Panc1 (cell line): ENCODE measurements around the gene CRK. TPM values are rescaled to one million over a fixed set of nuclear protein-coding genes. Genes with fewer than 3 reads are reported as not detected.

Experiments used
- ATAC-seq: fragments of 200-7000 bp; cut with Tn5 transposase; 2 replicates; pipeline ENCODE4 v1.9.1; 2020; ENCODE audit warnings: mild to moderate bottlenecking, moderate library complexity
- BruUV-seq: library from RNA; stranded (reverse); fragments of 400-500 nt; replicated peaks from 2 replicates; lab custom pipeline; 2021; lab: Mats Ljungman, UMichigan
- CTCF ChIA-PET: fragments of 300-600 bp; sonication (Branson Sonifier 250); formaldehyde crosslinking; loops from one replicate; lab custom pipeline; 2022; ENCODE audit warnings: antibody characterized with exemption; lab: Charles Lee
- POLR2A ChIA-PET: fragments of 300-600 bp; sonication (Branson Sonifier 250); formaldehyde crosslinking; loops from one replicate; lab custom pipeline; 2022; ENCODE audit warnings: antibody characterized with exemption; lab: Charles Lee
- DNase-seq: peaks from one replicate; pipeline ENCODE4 v3.0.0-alpha.2; 2010; ENCODE audit warnings: low read depth, low spot score
- H3K27ac ChIP-seq: 2 replicates; pipeline ENCODE4 v1.5.1; 2011; ENCODE audit warnings: mild to moderate bottlenecking, low read length, inconsistent platforms
- H3K27me3 ChIP-seq: fragments of 200-500 bp; sonication (Bioruptor generic); 2 replicates; pipeline ENCODE4 v1.6.0; 2014; ENCODE audit warnings: low read length, inconsistent platforms; ENCODE audit not compliant: control insufficient read depth, insufficient read depth
- H3K36me3 ChIP-seq: fragments of 200-500 bp; sonication (Bioruptor generic); 2 replicates; pipeline ENCODE4 v1.5.1; 2014; ENCODE audit warnings: inconsistent platforms, mild to moderate bottlenecking, low read length, moderate library complexity; ENCODE audit not compliant: control insufficient read depth, insufficient read depth
- H3K4me1 ChIP-seq: 2 replicates; pipeline ENCODE4 v1.5.1; 2011; ENCODE audit warnings: inconsistent platforms, mild to moderate bottlenecking, low read length, moderate library complexity; ENCODE audit not compliant: control insufficient read depth, insufficient read depth
- H3K4me3 ChIP-seq, 2 experiments: 2 replicates each; pipeline ENCODE4 v1.5.1; 2011 to 2012; ENCODE audit warnings: low read depth in 2 of 2, low read length in 2 of 2, mild to moderate bottlenecking in 2 of 2, inconsistent platforms in 1 of 2, moderate library complexity in 1 of 2
- H3K9me3 ChIP-seq: fragments of 200-500 bp; sonication (Bioruptor generic); 2 replicates; pipeline ENCODE4 v1.5.1; 2014; ENCODE audit warnings: low read depth, mild to moderate bottlenecking, inconsistent platforms, low read length, moderate library complexity; ENCODE audit not compliant: control insufficient read depth, insufficient read depth
- POLR2AphosphoS5 ChIP-seq: IDR thresholded peaks from 2 replicates; pipeline ENCODE4 v1.6.1; 2012; ENCODE audit warnings: mild to moderate bottlenecking, low read depth, low read length, moderate library complexity
- SIN3A ChIP-seq: IDR thresholded peaks from 2 replicates; pipeline ENCODE4 v1.6.1; 2012; ENCODE audit warnings: low read depth, mild to moderate bottlenecking, low read length, moderate library complexity, borderline replicate concordance; ENCODE audit not compliant: insufficient read depth
- TCF7L2 ChIP-seq: IDR thresholded peaks from 2 replicates; pipeline ENCODE4 v1.6.1; 2011; ENCODE audit warnings: mild to moderate bottlenecking, low read depth, low read length, inconsistent platforms
- in situ Hi-C: cut with HindIII; loops from 2 replicates; pipeline ENCODE4 v1.10.0; 2016; ENCODE audit warnings: low sequenced_read_pairs, low pct_unique_long_range_greater_than_20kb
- intact Hi-C: fragments of 100-400 bp; cut with micrococcal nuclease; formaldehyde crosslinking; loops from one replicate; pipeline ENCODE4 v1.10.0; 2022; ENCODE audit not compliant: unreplicated experiment
- total RNA-seq: library from RNA; stranded (reverse); gene quantifications from one replicate; pipeline ENCODE4 v1.2.1, GENCODE V29; 2021; ENCODE audit not compliant: unreplicated experiment
- TF ChIP-seq, protein P1 (sequence below): fragments of 450-650 bp; IDR thresholded peaks from 2 replicates; pipeline ENCODE4 v1.5.1; 2017; ENCODE audit warnings: mild to moderate bottlenecking
- TF ChIP-seq, protein P2 (sequence below), 2 experiments: IDR thresholded peaks; 2 replicates each; pipeline ENCODE4 v1.6.1; 2011 to 2012; ENCODE audit warnings: low read depth in 2 of 2, control low read depth in 1 of 2, low read length in 1 of 2, mild to moderate bottlenecking in 1 of 2, moderate library complexity in 1 of 2; ENCODE audit not compliant: insufficient read depth in 1 of 2

The CRK gene
- total RNA-seq, 1 experiment from 2014 or later, result 67.0 TPM

DNA sequence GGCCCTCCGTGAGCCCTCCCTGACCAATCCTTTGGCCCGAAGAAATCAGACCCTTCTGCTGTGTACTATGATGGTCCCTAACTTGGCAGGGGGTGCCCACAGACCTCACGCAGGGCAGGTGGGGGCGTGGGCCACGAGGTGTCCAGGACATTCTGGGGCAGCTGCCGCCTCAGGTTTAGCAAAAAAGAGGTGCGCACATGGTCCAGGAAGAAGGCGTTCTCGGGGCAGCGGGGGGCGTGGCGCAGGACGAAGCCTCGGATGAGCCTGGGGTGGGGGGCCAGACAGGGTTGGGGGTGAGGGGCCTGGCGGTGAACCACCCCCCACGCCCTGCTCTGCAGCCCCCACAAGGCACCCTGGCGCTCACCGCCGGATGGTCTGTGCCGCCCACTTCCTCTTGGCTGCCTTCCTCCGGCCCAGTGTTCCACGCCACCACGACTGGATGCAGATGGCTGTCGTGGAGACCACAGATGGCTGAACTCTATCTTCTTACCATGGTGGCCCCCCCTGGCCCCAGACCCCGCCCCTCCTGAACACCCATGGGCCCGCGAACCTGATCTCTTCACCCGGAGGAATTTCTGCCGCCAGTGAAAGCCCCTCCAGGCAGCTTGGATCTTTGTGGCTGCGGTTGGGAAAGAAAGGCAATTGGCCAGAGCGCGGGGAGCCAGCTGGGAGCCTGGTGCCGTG lies 14.2 kb upstream of the CRK start:
- Histone ChIP-seq H3K36me3 (peaks cover 5% of the 10 kb centered on the region), H3K27ac (no peak overlapping the region), H3K9me3 (no peaks in the 10 kb centered on the region), H3K4me1 (no peaks in the 10 kb centered on the region; the same call in 1 of the 2 replicates), H3K27me3 (no peaks in the 10 kb centered on the region), H3K4me3 (no peak overlapping the region)
- no peak for DNase-seq
- no TSS peak for BruUV-seq
- ChIA-PET POLR2A (interaction anchor here (0.5 kb wide), 1 partner anchor 10 kb away, joined by 4 read pairs; no protein-coding TSS in a partner anchor), CTCF (interaction anchor here (0.7 kb wide), 1 partner anchor 256 kb away, joined by 3 read pairs; no protein-coding TSS in a partner anchor)
- ATAC-seq, result no peak
- TF ChIP-seq, protein P1, sequence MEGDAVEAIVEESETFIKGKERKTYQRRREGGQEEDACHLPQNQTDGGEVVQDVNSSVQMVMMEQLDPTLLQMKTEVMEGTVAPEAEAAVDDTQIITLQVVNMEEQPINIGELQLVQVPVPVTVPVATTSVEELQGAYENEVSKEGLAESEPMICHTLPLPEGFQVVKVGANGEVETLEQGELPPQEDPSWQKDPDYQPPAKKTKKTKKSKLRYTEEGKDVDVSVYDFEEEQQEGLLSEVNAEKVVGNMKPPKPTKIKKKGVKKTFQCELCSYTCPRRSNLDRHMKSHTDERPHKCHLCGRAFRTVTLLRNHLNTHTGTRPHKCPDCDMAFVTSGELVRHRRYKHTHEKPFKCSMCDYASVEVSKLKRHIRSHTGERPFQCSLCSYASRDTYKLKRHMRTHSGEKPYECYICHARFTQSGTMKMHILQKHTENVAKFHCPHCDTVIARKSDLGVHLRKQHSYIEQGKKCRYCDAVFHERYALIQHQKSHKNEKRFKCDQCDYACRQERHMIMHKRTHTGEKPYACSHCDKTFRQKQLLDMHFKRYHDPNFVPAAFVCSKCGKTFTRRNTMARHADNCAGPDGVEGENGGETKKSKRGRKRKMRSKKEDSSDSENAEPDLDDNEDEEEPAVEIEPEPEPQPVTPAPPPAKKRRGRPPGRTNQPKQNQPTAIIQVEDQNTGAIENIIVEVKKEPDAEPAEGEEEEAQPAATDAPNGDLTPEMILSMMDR, result no peak
- intact Hi-C loops, result no loop called here
- in situ Hi-C loops, result no loop called here

DNA sequence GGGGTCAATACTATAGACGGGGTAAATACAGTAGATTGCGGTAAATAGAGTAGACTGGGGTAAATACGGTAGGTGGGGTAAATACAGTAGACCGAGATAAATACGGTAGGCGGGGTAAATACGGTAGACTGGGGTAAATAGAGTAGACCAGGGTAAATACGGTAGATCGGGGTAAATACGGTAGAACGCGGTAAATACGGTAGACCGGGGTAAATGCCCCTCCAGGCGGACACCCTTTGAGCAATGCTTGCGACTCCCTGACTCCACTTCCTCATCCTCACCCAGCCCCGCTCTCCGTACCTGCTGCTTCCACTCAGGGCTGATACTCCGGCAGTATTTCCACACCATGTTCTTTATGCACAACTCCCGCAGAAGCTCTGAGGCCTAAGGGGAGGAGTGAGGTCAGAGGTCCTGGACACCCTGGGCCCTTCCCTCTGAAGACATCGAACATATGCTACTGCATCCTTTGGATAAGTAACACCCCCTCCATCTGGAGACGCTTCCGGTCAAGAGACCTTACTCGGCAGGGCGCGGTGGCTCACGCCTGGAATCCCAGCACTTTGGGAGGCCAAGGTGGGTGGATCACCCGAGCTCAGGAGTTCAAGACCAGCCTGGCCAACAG lies 13.3 kb upstream of the CRK start:
- in situ Hi-C loops, result no loop called here
- ChIA-PET CTCF (interaction anchor here (0.7 kb wide), 1 partner anchor 257 kb away, joined by 3 read pairs; no protein-coding TSS in a partner anchor), POLR2A (interaction anchor here (0.5 kb wide), 2 partner anchors 9 to 46 kb away, joined by 4 to 8 read pairs; no protein-coding TSS in a partner anchor)
- no peak overlapping the region for H3K27ac ChIP-seq
- no peaks in the 10 kb centered on the region for H3K9me3 ChIP-seq
- H3K4me1 ChIP-seq, result no peaks in the 10 kb centered on the region
- DNase-seq (no peak), ATAC-seq (peak; percentile 72)
- no peaks in the 10 kb centered on the region for H3K27me3 ChIP-seq
- no peak overlapping the region for H3K4me3 ChIP-seq
- no TSS peak for BruUV-seq
- intact Hi-C loops, result no loop called here
- peaks cover 5% of the 10 kb centered on the region for H3K36me3 ChIP-seq
- TF ChIP-seq SIN3A (no peak), POLR2AphosphoS5 (no peak), TCF7L2 (no peak)
- TF ChIP-seq, protein P2, sequence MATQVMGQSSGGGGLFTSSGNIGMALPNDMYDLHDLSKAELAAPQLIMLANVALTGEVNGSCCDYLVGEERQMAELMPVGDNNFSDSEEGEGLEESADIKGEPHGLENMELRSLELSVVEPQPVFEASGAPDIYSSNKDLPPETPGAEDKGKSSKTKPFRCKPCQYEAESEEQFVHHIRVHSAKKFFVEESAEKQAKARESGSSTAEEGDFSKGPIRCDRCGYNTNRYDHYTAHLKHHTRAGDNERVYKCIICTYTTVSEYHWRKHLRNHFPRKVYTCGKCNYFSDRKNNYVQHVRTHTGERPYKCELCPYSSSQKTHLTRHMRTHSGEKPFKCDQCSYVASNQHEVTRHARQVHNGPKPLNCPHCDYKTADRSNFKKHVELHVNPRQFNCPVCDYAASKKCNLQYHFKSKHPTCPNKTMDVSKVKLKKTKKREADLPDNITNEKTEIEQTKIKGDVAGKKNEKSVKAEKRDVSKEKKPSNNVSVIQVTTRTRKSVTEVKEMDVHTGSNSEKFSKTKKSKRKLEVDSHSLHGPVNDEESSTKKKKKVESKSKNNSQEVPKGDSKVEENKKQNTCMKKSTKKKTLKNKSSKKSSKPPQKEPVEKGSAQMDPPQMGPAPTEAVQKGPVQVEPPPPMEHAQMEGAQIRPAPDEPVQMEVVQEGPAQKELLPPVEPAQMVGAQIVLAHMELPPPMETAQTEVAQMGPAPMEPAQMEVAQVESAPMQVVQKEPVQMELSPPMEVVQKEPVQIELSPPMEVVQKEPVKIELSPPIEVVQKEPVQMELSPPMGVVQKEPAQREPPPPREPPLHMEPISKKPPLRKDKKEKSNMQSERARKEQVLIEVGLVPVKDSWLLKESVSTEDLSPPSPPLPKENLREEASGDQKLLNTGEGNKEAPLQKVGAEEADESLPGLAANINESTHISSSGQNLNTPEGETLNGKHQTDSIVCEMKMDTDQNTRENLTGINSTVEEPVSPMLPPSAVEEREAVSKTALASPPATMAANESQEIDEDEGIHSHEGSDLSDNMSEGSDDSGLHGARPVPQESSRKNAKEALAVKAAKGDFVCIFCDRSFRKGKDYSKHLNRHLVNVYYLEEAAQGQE (IDR thresholded peaks at IDR 0.05; ENCODE audit: insufficient read depth in 1 of 2, low read depth in 2 of 2, low read length in 1 of 2), result no peak
- TF ChIP-seq, protein P1, result no peak
